GM13977 (cell line): ENCODE measurements around the gene IL15RA.

Source experiments
- DNase-seq: peaks from one replicate; pipeline ENCODE4 v3.0.0; 2012; ENCODE audit warnings: low spot score
- CTCF ChIP-seq: IDR thresholded peaks from 2 replicates; pipeline ENCODE4 v1.5.1; 2012; ENCODE audit warnings: mild to moderate bottlenecking, control low read depth; ENCODE audit not compliant: insufficient read depth; ENCODE audit errors: extremely low read depth, missing control alignments
- in situ Hi-C: fragments of 300-500 bp; cut with MboI; formaldehyde crosslinking; loops from one replicate; pipeline ENCODE4 v1.12.0; 2022; ENCODE audit warnings: low sequenced_read_pairs, low pct_unique_long_range_greater_than_20kb, mixed read lengths, inconsistent platforms; ENCODE audit not compliant: unreplicated experiment

The IL15RA gene

GRCh38 chr10:5952731-5953385 lies 24.5 kb downstream of the IL15RA start:
- TF ChIP-seq CTCF: no peak
- DNase-seq: no peak
- in situ Hi-C loops: no loop called here

- TF ChIP-seq CTCF: no peak
- no peak for DNase-seq
- in situ Hi-C loops: no loop called here
These were observed 25.5 kb downstream of the IL15RA start for GRCh38 chr10:5951721-5952407.

- no peak for TF ChIP-seq CTCF
- DNase-seq: no peak
- in situ Hi-C loops: no loop called here
These were observed 26.1 kb downstream of the IL15RA start for GRCh38 chr10:5951167-5951711.

- peak; percentile 49 for TF ChIP-seq CTCF
- peak; percentile 49 for DNase-seq
- in situ Hi-C loops: no loop called here
These were observed 28.2 kb downstream of the IL15RA start for GRCh38 chr10:5949009-5949759.

GRCh38 chr10:5948208-5948585 lies 29.1 kb downstream of the IL15RA start:
- in situ Hi-C loops: no loop called here
- no peak for DNase-seq
- no peak for TF ChIP-seq CTCF

- DNase-seq: no peak
- in situ Hi-C loops: no loop called here
- no peak for TF ChIP-seq CTCF
These were observed 29.7 kb downstream of the IL15RA start for GRCh38 chr10:5947471-5948207.
